CD4-positive, alpha-beta T cell treated with Interleukin-1 beta for 1 hour (primary cell): ENCODE results near the gene SLC11A1.
A peak's percentile ranks its signal among the peaks of the same experiment; 100 is the strongest.

Experiments used
- DNase-seq, 2 donors: peaks; one replicate each; pipeline ENCODE4 v3.0.0-alpha.2; 2020 to 2022

SLC11A1 gene

DNA sequence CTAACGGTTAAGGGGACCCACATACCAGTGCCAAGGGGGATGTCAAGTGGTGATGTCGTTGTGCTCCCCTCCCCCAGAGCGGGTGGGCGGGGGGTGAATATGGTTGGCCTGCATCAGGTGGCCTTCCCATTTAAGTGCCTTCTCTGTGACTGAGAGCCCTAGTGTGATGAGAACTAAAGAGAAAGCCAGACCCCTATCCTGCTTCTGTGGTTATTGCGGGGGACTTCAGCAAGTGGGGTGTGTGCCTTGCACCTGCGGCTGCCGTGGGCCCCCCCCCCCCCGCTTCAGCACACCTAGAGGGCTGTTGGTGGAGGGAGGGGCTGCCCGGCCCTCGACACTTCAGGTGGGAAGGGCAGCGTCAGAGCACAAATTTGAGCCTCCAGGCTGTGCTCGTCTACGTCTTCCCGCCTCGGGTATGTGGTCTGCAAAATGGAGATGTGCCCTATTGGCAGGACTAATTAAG, 23.7 kb downstream of the SLC11A1 start:
- no peak for DNase-seq

DNA sequence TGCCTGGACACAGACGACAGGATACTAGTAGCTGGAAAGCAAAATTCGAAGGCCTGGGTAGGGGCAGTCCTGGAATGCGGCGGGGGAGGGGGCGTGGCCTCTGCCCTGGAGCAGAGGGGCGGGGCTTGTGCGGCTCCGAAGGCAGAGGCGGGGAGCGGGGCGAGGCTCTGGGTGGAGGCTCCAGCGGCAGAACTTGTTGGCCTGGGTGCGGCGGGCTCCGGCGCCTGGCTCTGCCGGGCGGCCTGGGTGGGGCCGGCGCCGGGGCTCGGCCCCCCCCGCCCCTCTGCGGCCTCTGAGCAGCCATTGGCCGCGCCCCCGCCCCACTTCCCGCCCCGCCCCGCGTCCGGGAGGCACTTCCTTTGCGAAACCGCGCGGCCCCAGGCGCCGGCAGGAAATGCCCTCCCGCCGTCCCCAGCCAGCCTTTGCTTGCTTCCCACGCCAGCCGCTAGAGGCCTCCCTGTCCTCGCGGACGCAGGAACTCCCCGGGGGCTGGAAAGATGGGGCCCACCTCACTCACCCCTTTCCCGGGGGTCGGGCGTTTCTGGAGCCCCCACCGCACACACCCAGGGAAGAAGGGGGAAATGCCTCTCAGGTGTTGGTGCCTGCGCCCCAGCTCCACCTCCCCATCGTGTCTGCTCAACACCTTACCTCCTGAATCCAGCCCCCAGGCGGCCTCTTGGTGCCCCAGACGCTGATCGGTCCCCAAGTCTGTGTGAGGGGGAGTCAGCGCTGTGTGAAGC, 24.3 kb downstream of the SLC11A1 start:
- peak; percentile 93 to 94 for DNase-seq

DNA sequence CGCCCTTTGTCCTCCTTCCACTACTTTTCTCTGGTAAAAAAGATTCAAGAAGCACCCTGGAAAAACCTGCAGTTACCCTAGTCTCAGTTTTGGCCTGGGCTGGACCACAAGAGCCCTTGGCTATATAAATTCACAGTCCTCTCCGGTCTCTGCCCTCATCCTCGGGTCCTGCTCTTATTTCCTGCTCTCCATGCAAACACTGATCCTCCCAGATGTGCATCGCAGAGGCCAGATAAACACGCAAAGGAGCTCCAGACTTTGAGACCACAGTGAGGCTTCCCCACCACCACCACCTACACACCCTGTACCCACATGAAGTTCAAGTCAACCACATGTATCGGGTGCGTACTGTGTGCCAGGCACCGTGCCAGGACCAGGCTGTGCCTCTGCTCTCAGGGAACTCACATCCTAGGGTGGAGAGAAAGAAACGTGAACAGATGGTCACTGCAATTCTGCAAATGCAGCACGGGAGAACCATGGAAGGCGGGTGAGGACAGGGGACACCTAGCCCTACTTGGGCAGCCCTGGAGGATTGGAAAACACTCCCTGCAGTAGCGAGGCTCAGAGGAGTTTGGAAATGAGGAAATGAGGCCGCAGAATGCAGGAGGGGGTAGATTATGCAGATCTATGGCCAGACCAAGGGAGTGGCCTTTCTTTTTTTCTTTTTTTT, 25.0 kb downstream of the SLC11A1 start:
- peak; percentile 70 to 71 for DNase-seq

GRCh38 chr2:218407717-218408116, 25.6 kb downstream of the SLC11A1 start:
- DNase-seq = no peak

DNA sequence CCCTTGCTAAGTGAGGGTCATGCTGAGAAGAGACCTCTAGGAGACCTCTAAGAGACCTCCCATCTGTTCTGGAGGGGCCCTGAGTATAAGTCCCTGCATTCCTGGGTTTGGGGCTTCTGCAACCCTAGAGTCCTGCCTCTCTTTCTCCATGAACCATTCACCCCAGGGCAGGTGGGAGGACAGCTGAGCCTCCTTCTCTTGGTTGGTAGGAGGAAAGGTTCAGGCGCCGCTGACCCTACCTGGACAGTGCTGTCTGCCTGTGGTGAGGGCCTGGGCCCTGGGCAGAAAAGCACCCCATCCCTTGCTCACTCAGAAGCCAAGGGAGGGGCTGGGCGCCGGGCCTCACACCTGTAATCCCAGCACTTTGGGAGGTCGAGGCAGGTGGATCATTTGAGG, 36.2 kb downstream of the SLC11A1 start:
- DNase-seq = no peak

GRCh38 chr2:218418717-218419458, 36.8 kb downstream of the SLC11A1 start, which contains the start of gene VIL1:
Gene VIL1, plus strand, starts transcription at chr2:218419123. Its CDS starts 4,656 bp downstream, at chr2:218423779.
- DNase-seq = no peak

DNA sequence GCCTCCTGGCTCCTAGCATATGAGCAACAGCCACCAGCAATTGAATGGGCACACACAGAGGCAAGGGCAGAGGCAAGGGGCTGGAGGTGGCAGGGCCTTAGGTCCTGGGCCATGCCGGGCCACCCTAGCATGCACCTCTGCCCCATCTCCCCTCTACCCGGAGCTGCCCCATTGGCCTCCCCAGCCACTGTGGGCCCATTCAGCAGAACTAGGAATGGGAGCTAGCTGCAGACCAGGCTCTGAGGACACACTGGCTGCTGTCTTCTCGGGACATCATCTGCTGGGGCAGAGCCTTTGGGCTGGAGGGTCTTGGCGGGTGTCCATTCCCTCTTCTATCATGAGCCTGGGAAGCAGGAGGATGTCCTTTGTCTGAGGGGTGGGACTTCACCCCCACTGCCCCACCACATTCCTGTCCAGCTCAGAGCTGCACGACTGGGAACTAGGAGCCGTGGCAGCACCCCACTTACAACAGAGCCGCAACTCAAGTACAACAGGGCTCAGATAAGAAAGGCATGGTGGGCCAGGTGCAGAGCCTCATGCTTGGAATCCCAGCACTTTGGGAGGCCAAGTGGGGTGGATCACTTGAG, 37.6 kb downstream of the SLC11A1 start:
- no peak for DNase-seq

DNA sequence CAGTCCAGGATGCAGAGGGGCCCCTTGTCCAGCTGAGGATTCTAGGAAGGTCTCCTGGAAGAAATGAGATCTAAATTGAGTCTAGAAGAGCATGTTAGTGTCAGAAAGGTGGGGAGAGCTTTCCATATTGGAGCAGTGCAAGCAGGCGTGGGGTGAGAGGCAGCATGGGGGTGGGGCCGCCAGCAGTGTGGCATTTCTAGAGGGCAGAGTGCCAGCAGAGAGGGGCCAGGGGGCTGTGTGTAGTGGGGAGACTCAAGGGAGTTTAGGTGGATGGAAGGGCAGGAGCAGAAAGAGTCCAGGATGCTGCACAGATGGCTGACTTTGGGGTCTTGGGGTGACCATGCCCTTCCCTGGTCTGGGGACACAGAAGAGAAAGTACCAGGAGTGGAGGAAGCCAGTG, 39.0 kb downstream of the SLC11A1 start:
- DNase-seq = no peak

GRCh38 chr2:218422403-218423086, 40.5 kb downstream of the SLC11A1 start:
- no peak for DNase-seq

DNA sequence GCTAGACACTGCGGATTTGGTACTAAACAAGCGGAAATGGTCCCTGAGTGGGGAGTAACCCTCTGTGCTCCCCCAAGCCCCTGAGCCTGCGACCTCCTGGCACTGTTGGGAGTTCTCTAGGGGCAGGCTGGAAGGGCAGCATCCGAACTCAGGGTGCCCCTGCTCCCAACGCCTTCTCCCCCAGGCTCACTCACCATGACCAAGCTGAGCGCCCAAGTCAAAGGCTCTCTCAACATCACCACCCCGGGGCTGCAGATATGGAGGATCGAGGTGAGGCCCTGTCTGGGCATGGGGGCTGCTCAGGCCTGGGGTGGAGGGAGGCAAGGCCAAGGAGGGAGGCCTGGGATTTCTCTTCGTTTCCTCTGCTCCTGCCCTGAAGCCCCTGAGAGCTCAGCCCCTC, 41.5 kb downstream of the SLC11A1 start:
- no peak for DNase-seq

GRCh38 chr2:218425531-218425930, 43.5 kb downstream of the SLC11A1 start:
- DNase-seq = no peak

DNA sequence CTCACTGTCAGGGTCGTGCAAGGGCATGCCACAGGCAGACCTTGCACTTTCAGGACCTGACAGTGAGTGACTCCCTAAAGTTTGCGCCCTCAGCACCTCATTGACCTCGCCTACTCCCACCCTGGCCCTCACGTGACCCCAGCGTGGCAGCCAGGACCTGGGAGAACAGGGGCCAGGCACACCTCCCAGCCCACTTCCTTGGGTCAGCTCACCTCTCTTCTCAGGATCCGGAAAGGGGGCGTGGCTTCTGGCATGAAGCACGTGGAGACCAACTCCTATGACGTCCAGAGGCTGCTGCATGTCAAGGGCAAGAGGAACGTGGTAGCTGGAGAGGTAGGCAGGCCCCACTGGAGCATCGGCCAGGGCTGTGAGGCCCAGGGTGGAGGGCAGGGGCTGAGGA, 45.7 kb downstream of the SLC11A1 start:
- no peak for DNase-seq

DNA sequence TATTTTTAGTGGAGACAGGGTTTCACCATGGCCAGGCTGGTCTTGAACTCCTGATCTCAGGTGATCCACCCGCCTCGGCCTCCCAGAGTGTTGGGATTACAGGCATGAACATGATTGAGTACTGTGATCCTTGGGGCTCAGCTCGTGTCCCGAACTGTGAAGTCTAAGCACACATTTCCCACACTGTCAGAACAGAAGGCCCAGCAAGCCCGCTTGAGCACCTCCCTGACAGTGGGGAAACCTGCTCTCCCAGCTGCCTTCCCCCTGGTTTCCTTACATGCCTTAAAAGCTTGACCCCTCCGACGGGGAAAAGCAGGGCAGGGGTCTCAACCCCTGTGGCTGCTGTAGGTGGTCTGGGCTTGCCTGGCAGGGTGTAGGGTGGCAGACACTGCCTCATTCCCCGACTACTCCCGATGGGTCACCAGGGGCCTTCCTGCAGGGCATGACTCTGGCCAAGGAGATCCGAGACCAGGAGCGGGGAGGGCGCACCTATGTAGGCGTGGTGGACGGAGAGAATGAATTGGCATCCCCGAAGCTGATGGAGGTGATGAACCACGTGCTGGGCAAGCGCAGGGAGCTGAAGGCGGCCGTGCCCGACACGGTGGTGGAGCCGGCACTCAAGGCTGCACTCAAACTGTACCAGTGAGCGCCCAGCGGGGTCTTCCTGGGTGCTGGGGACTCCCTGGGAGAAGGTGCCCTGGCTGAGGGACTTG, 46.9 kb downstream of the SLC11A1 start:
- no peak for DNase-seq

GRCh38 chr2:218429911-218430692, 48.0 kb downstream of the SLC11A1 start:
- DNase-seq = no peak

- DNase-seq = no peak
These were observed 48.6 kb downstream of the SLC11A1 start for GRCh38 chr2:218430721-218431120.

GRCh38 chr2:218431878-218432277, 49.8 kb downstream of the SLC11A1 start:
- no peak for DNase-seq

DNA sequence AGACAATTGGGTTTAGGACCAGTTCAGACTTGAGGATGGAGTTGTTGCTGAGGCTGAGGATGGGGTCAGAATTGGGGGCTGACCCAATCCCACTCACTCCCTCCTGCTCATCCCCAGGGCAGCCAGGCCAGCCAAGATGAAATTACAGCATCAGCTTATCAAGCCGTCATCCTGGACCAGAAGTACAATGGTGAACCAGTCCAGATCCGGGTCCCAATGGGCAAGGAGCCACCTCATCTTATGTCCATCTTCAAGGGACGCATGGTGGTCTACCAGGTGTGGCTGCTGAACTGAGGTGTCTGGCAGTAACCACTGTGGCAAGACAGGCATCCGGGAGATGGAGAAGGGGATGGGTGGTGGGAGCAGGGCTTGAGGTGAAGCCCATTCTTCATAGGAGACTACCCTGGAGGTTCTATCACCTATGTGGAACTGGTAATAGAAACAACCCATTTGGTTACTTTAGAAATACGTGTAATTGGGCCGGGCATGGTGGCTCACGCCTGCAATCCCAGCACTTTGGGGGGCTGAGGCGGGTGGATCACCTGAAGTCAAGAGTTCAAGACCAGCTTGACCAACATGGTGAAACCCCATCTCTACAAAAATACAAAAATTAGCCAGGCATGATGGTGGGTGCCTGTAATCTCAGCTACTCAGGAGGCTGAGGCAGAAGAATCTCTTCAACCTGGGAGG, 50.7 kb downstream of the SLC11A1 start:
- DNase-seq = no peak

- DNase-seq = no peak
These were observed 52.4 kb downstream of the SLC11A1 start for GRCh38 chr2:218434456-218434855.

GRCh38 chr2:218435003-218435982, 53.2 kb downstream of the SLC11A1 start:
- no peak for DNase-seq
